Measurements from ENCODE around the gene GATM. TPM values are rescaled to one million over a fixed set of nuclear protein-coding genes. Genes with fewer than 3 reads are reported as not detected.
A peak's percentile ranks its signal among the peaks of the same experiment; 100 is the strongest.

Gene GATM
- total RNA-seq, 2 experiments from 2014 or later = 1.5 to 1.6 TPM

GRCh38 chr15:45402162-45402954, 24.0 kb upstream of the GATM start:
- peak overlapping the region; percentile 97 for H3K4me3 Mint-ChIP-seq
- no peaks in the 10 kb centered on the region for H3K27me3 Mint-ChIP-seq (ENCODE audit: low read depth)
- H3K4me1 Mint-ChIP-seq (ENCODE audit: low read depth) = peaks cover 29% of the 10 kb centered on the region
- H3K36me3 Mint-ChIP-seq (ENCODE audit: low read depth) = peaks cover 19% of the 10 kb centered on the region
- H3K9me3 Mint-ChIP-seq (ENCODE audit: insufficient read depth) = no peaks in the 10 kb centered on the region
- peak; percentile 98 for DNase-seq
- peak overlapping the region; percentile 86 for H3K27ac Mint-ChIP-seq
- ChIA-PET CTCF (interaction anchor here (0.6 to 7.3 kb wide), 17 partner anchors 9 to 284 kb away, joined by 3 to 82 read pairs (median 6); no protein-coding TSS in a partner anchor), POLR2A (interaction anchor here (0.6 to 2.2 kb wide), 18 partner anchors 10 to 239 kb away, joined by 3 to 35 read pairs (median 4); partner anchors contain the start of gene BLOC1S6)
- peak; percentile 96 for ATAC-seq

DNA sequence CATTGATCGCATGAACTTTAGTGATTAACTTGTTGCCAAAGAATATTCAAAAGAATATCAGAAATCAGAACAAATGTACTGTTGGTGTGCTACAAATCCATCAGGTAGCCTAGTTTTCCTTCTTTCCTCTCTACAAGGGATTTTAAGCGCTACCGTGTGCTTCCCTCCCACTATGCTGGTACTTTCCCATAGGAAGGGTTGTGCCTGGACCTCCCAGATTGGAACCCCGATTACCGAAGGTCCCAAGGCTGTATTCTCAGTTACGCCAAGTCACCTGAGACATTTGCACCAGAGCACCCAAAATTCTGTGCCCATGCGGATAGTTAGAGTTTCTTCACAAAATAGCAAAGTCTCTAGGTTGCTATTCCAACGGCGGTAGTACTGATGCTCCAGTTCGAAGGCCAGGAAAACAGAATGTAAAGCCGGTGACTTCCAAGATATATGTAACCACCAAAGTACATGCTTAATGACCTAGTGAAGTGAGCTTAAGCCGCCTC, 23.4 kb upstream of the GATM start:
- no peaks in the 10 kb centered on the region for H3K9me3 Mint-ChIP-seq (ENCODE audit: insufficient read depth)
- H3K4me1 Mint-ChIP-seq (ENCODE audit: low read depth) = peaks cover 26% of the 10 kb centered on the region
- ChIA-PET POLR2A (interaction anchor here (0.6 to 2.2 kb wide), 15 partner anchors 10 to 238 kb away, joined by 3 to 35 read pairs (median 5); partner anchors contain the start of gene BLOC1S6), CTCF (interaction anchor here (0.9 to 7.3 kb wide), 16 partner anchors 8 to 239 kb away, joined by 3 to 82 read pairs (median 6); no protein-coding TSS in a partner anchor)
- peaks cover 14% of the 10 kb centered on the region for H3K36me3 Mint-ChIP-seq (ENCODE audit: low read depth)
- DNase-seq (no peak), ATAC-seq (no peak)
- H3K4me3 Mint-ChIP-seq = peak overlapping the region; percentile 97
- no peaks in the 10 kb centered on the region for H3K27me3 Mint-ChIP-seq (ENCODE audit: low read depth)
- H3K27ac Mint-ChIP-seq = peak overlapping the region; percentile 86

DNA sequence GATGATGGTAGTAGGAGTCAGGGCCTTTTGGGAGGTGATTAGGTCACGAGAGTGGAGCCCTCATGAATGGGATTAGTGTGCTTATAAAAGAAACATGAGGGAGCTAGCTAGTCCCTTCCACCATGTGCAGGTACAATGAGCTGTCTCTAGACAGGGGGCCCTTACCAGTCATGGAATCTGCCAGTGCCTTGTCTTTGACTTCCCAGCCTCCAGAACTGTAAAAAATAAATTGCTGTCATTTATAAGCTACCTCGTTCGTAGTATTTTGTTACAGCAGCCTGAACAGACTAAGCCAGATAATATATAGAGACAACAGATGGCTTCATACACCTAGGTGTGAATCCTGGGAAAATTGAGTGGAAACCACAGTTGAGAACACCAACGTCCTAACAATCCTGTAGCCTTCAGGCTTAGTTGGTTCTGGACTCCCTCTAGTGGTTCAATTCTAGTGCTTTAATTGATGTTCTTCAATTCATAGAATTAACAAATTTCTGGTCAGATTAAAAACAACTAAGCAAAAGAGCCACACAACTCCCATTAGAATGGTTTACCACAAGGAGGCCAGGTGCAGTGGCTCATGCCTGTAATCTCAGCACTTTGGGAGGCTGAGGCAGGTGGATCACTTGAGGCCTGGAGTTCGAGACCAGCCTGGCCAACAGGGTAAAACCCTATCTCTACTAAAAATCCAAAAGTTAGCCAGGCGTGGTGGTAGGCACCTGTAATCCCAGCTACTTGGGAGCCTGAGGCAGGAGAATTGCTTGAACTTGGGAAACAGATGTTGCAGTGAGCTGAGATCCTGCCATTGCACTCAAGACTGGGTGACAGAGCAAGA, 21.3 kb upstream of the GATM start:
- no peak for DNase-seq

GRCh38 chr15:45397116-45397665, 18.8 kb upstream of the GATM start:
- H3K4me3 Mint-ChIP-seq = no peak overlapping the region
- peaks cover 7% of the 10 kb centered on the region for H3K4me1 Mint-ChIP-seq (ENCODE audit: low read depth)
- ATAC-seq (no peak), DNase-seq (no peak)
- POLR2A ChIA-PET = no interaction called here
- no peaks in the 10 kb centered on the region for H3K36me3 Mint-ChIP-seq (ENCODE audit: low read depth)
- peaks cover 4% of the 10 kb centered on the region for H3K27me3 Mint-ChIP-seq (ENCODE audit: low read depth)
- CTCF ChIA-PET = interaction anchor here (0.9 to 7.3 kb wide), 5 partner anchors 32 to 270 kb away, joined by 3 to 82 read pairs (median 4); partner anchors contain the start of gene BLOC1S6
- H3K27ac Mint-ChIP-seq = no peak overlapping the region
- no peaks in the 10 kb centered on the region for H3K9me3 Mint-ChIP-seq (ENCODE audit: insufficient read depth)

More for the DNA sequence above, 21.3 kb upstream of the GATM start:
- H3K27ac Mint-ChIP-seq = no peak overlapping the region
- H3K4me3 Mint-ChIP-seq = no peak overlapping the region
- no peak for ATAC-seq
- ChIA-PET POLR2A (no interaction called here), CTCF (interaction anchor here (0.6 to 7.3 kb wide), 28 partner anchors 9 to 273 kb away, joined by 3 to 82 read pairs (median 4); partner anchors contain the start of gene BLOC1S6)
- peaks cover 3% of the 10 kb centered on the region for H3K36me3 Mint-ChIP-seq (ENCODE audit: low read depth)
- H3K27me3 Mint-ChIP-seq (ENCODE audit: low read depth) = no peaks in the 10 kb centered on the region
- H3K9me3 Mint-ChIP-seq (ENCODE audit: insufficient read depth) = no peaks in the 10 kb centered on the region
- H3K4me1 Mint-ChIP-seq (ENCODE audit: low read depth) = peaks cover 14% of the 10 kb centered on the region

- H3K4me3 Mint-ChIP-seq = no peak overlapping the region
- no peak overlapping the region for H3K27ac Mint-ChIP-seq
- peaks cover 4% of the 10 kb centered on the region for H3K27me3 Mint-ChIP-seq (ENCODE audit: low read depth)
- ATAC-seq (no peak), DNase-seq (no peak)
- POLR2A ChIA-PET = no interaction called here
- CTCF ChIA-PET = interaction anchor here (6.6 to 7.3 kb wide), 2 partner anchors 191 to 232 kb away, joined by 50 to 82 read pairs; no protein-coding TSS in a partner anchor
- no peaks in the 10 kb centered on the region for H3K36me3 Mint-ChIP-seq (ENCODE audit: low read depth)
- H3K4me1 Mint-ChIP-seq (ENCODE audit: low read depth) = peaks cover under 1% of the 10 kb centered on the region
- H3K9me3 Mint-ChIP-seq (ENCODE audit: insufficient read depth) = no peaks in the 10 kb centered on the region
These were observed 17.6 kb upstream of the GATM start for GRCh38 chr15:45395943-45396342.

- Mint-ChIP-seq H3K9me3 (ENCODE audit: insufficient read depth) (no peaks in the 10 kb centered on the region), H3K36me3 (ENCODE audit: low read depth) (no peaks in the 10 kb centered on the region), H3K4me3 (no peak overlapping the region), H3K27ac (no peak overlapping the region), H3K4me1 (ENCODE audit: low read depth) (no peaks in the 10 kb centered on the region), H3K27me3 (ENCODE audit: low read depth) (peaks cover 9% of the 10 kb centered on the region)
- ChIA-PET CTCF (interaction anchor here (6.6 kb wide), 1 partner anchor 231 kb away, joined by 50 read pairs; no protein-coding TSS in a partner anchor), POLR2A (no interaction called here)
- ATAC-seq (no peak), DNase-seq (no peak)
These were observed 16.3 kb upstream of the GATM start for GRCh38 chr15:45394681-45395080.

DNA sequence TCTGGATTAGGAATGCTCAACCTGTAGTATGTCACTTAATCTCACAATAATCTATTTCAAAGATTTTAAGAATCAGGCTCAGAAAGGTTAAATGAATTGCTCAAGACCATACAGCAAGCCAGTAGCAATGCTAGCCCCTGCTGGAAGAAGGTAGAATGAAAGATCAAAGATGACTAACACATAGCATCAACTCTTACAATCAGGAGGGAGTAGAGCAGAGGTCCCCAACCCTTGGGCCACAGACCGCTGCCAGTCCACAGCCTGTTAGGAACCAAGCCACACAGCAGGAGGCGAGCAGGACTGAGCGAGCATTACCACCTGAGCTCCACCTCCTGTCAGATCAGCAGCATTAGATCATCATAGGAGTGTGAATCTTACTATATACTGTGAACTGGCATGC, 15.5 kb upstream of the GATM start:
- no peak overlapping the region for H3K27ac Mint-ChIP-seq
- no peak for ATAC-seq
- CTCF ChIA-PET = interaction anchor here (1.1 to 1.2 kb wide), 2 partner anchors 10 to 185 kb away, joined by 3 read pairs; no protein-coding TSS in a partner anchor

DNA sequence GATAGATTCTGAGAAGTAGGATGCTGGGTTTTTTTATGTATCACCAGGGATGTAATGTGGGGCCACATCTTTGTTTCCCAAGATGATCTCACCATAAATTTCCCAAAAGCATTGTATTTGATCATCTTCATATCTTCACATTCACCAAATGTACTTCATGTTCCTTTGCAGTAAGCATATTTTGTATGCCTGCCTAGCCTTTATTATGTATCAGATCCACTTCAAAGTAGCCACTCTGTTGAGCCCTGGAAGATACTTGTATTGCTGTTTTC, 14.2 kb upstream of the GATM start:
- ChIA-PET POLR2A (interaction anchor here (1.8 kb wide), 1 partner anchor 10 kb away, joined by 4 read pairs; a partner anchor contains a TSS), CTCF (interaction anchor here (1.1 to 2.9 kb wide), 6 partner anchors 16 to 229 kb away, joined by 3 to 13 read pairs (median 4); no protein-coding TSS in a partner anchor)
- Mint-ChIP-seq H3K27ac (no peak overlapping the region), H3K36me3 (ENCODE audit: low read depth) (no peaks in the 10 kb centered on the region), H3K4me3 (no peak overlapping the region), H3K9me3 (ENCODE audit: insufficient read depth) (no peaks in the 10 kb centered on the region), H3K27me3 (ENCODE audit: low read depth) (peaks cover 15% of the 10 kb centered on the region), H3K4me1 (ENCODE audit: low read depth) (no peaks in the 10 kb centered on the region)
- ATAC-seq (no peak), DNase-seq (no peak)

More for the DNA sequence above, 15.5 kb upstream of the GATM start:
- peaks cover 9% of the 10 kb centered on the region for H3K27me3 Mint-ChIP-seq (ENCODE audit: low read depth)
- no peaks in the 10 kb centered on the region for H3K36me3 Mint-ChIP-seq (ENCODE audit: low read depth)
- POLR2A ChIA-PET = no interaction called here
- H3K4me1 Mint-ChIP-seq (ENCODE audit: low read depth) = no peaks in the 10 kb centered on the region
- no peaks in the 10 kb centered on the region for H3K9me3 Mint-ChIP-seq (ENCODE audit: insufficient read depth)
- H3K4me3 Mint-ChIP-seq = no peak overlapping the region
- DNase-seq = no peak

DNA sequence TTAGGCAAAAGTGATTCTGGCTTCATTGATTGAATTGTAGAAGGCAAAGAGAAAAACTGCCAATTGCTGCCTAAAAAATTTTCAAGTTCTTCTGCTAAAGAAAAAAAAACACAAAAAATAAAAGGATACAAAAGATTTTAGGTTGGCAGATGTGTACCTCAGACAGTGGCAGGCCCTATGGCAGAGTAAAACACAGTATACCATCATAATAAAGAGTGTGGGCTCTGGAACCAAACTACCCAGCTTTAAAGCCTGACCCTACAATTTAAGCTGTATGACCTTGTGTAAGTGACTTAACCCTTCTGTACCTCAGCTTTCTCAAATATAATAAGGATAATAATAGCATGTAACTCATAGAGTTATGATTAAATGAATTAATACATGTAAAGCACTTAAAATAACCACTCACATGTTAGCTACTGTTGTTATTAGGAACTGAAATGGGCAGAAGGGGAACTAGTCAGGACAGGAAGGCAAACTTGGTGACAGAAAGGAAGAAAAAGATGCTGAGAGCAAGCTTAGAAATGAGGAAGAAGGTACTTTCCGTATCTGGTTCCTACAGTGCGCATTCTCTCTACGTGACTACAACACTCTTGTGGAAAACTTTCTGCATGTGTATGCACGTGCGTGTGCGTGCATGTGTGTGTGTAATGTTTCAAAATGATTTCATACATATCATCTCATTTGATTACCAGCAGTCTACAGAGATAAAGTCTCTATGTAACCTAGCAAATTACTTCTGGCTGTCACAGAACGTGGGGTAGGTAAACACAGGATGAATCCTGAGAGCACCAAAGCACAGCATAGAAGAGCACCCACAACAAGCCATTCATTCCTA, 13.6 kb upstream of the GATM start:
- peaks cover 20% of the 10 kb centered on the region for H3K27me3 Mint-ChIP-seq (ENCODE audit: low read depth)
- DNase-seq = no peak
- no peaks in the 10 kb centered on the region for H3K4me1 Mint-ChIP-seq (ENCODE audit: low read depth)

GRCh38 chr15:45389351-45389750, 11.0 kb upstream of the GATM start:
- no peaks in the 10 kb centered on the region for H3K9me3 Mint-ChIP-seq (ENCODE audit: insufficient read depth)
- H3K36me3 Mint-ChIP-seq (ENCODE audit: low read depth) = no peaks in the 10 kb centered on the region
- peaks cover 34% of the 10 kb centered on the region for H3K27me3 Mint-ChIP-seq (ENCODE audit: low read depth)
- H3K4me3 Mint-ChIP-seq = no peak overlapping the region
- ATAC-seq (no peak), DNase-seq (no peak)
- CTCF ChIA-PET = interaction anchor here (1.3 to 4.0 kb wide), 4 partner anchors 8 to 185 kb away, joined by 3 to 15 read pairs (median 8); no protein-coding TSS in a partner anchor
- no peaks in the 10 kb centered on the region for H3K4me1 Mint-ChIP-seq (ENCODE audit: low read depth)
- POLR2A ChIA-PET = interaction anchor here (0.7 to 1.5 kb wide), 2 partner anchors 12 to 101 kb away, joined by 3 to 5 read pairs; a partner anchor contains a TSS
- no peak overlapping the region for H3K27ac Mint-ChIP-seq

More for the DNA sequence above, 13.6 kb upstream of the GATM start:
- Mint-ChIP-seq H3K4me3 (no peak overlapping the region), H3K9me3 (ENCODE audit: insufficient read depth) (no peaks in the 10 kb centered on the region), H3K36me3 (ENCODE audit: low read depth) (no peaks in the 10 kb centered on the region), H3K27ac (no peak overlapping the region)
- CTCF ChIA-PET = interaction anchor here (1.1 to 4.0 kb wide), 7 partner anchors 8 to 228 kb away, joined by 3 to 15 read pairs (median 6); a partner anchor contains a TSS
- POLR2A ChIA-PET = interaction anchor here (0.7 to 1.8 kb wide), 2 partner anchors 10 to 238 kb away, joined by 3 to 4 read pairs; a partner anchor contains a TSS
- peak; percentile 5 for ATAC-seq
